Mesenteric fat pad (tissue), 1 donor: ENCODE results near the gene MYO6. TPM values are rescaled to one million over a fixed set of nuclear protein-coding genes. Genes with fewer than 3 reads are reported as not detected.

Source experiments
- DNase-seq: peaks from one replicate; pipeline ENCODE4 v3.0.0-alpha.2; 2020; ENCODE audit warnings: low spot score
- total RNA-seq: library from RNA; stranded (reverse); fragmentation: NEBNext Ultra II Directional; extraction: Animal tissue kit (Norgen Biotek cat#: 25700); gene quantifications from one replicate; pipeline ENCODE4 v1.2.1, GENCODE V29; 2021
- donor health status: DM: yes; HTN: yes; CAD: no.

The MYO6 gene
- total RNA-seq, 1 donor from 2014 or later: 19.9 TPM

DNA sequence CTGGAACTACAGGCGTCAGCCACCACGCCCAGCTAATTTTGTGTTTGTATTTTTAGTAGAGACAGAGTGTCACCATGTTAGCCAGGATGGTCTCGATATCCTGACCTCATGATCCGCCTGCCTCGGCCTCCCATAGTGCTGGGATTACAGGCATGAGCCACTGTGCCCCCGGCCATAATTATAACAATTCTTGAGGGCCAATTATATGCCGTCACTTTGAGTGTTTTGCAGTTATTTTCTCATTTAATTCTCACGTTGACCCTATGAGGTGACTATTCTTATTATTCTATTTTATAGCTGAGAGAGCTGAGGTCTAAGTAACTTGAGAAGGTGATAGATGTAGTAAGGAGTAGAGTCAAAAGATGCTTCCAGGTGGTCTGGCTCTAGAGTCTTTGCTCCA lies 13.0 kb downstream of the MYO6 start:
- no peak for DNase-seq

DNA sequence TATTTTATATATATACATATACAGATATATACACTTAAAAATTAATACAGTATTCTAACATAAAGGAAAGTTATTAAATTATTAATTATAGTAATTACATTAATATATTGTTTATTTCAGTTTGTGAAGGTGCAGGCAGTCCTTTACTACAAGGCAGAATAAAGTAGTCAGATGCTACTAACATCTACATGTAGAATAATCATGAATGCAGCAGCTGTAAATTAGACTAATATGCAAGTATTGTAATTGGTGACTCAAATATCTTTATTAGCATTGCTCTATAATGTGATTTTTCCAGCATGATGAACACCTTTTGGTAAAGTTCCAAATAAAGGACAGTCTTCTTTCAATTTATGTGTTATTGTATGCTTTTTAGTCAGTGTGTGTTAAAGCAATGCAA lies 17.3 kb downstream of the MYO6 start:
- DNase-seq: no peak

DNA sequence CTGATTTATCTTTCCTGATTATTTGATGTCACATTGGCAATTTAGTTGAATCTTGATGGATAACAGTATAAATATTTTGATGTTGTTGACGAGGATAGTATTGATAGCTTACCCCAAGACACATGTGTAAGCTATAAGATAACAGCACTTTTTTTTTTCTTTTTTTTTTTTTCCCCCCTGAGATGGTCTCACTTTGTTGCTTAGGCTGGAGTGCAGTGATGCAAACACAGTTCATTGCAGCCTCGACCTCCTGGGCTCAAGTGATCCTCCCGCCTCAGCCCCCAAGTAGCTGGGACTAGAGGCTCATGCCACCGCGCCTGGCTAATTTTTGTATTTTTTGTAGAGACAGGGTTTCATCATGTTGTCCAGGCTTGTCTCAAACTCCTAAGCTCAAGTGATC lies 21.8 kb downstream of the MYO6 start:
- DNase-seq: no peak

DNA sequence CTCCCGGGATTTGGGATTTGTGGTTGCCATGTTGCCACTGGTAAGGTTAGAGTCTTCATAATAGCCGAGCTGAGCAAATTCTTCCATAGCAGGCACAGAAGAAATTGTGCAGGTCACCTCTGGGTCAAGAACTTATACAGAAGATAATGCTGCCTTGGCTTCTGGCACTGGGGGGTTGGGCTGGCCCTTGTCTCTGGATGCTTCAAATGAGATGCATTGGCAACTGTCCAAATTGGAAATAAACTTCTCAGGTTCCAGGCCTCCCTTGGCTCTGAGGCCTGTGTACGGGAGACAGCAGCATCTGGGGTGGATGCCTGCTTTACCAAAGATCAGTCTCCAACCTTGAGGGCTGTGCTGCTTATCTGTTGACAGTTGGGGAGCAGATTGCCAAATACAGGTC lies 26.2 kb downstream of the MYO6 start:
- DNase-seq: no peak

DNA sequence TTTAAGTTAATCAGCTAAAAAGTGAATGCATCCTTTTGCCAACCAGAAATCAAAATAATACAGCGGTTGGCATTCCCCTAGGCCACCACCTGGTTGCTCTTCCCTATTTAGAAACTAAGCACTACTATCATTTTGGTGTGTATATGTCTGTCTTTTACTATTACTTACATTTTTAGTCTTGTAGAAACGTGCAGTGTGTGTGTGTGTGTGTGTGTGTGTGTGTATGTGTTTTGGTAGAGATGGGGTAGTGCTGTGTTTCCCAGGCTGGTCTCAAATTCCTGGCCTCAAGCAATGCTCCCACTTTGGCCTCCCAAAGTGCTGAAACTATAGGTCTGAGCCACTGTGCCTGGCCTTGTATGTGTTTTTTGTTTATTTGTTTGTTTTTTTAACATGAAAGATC lies 27.4 kb downstream of the MYO6 start:
- no peak for DNase-seq

DNA sequence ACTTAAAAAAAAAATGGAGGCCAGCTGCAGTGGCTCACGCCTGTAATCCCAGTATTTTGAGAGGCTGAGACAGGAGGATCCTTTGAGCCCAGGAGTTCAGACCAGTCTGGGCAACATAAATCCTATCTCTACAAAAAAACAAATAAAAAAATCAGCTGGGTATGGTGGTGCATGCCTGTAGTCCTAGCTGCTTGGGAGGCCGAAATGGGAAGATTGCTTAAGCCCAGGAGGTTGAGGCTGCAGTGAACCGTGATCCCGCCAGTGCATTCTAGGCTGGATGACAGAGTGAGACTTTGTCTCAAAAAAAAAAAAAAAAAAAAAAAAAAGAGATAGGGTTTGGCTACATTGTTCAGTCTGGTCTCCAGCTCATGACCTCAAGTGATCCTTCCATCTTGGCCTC lies 29.7 kb downstream of the MYO6 start:
- DNase-seq: no peak

DNA sequence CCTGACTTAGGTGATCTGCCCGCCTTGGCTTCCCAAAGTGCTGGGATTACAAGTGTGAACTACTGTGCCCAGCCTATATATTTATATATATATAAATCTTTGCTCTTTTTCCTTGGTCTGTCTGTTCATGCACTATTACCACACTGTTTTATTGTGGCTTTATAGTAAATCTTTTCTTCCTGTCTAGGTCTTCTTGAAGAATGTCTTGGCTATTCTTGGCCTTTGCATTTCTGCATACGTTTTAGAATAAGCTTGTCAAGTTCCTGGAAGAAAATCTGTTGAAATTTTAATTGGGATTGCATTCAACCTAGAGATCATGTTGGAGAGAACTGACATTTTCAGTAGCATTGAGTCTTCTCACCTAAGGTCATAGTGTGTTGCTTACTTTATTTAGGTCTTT lies 37.1 kb downstream of the MYO6 start:
- no peak for DNase-seq

DNA sequence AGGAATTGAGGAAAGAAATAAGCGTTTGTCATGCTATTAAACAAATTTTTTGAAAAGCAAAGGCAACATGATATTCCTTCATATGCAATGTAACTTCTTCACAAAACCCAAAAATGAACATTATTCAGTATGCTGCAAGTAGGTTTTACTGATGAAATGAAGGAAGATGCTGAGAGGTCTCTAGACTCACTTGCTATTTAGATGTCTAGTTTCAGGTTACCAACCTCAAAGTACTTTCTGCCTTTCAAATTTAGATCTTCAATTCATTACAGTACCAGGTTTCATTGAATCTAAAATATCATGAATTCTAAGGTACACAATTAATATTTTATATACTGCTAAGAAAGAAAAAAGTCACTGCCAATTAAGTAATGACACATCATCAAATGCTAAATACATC lies 39.9 kb downstream of the MYO6 start:
- no peak for DNase-seq

DNA sequence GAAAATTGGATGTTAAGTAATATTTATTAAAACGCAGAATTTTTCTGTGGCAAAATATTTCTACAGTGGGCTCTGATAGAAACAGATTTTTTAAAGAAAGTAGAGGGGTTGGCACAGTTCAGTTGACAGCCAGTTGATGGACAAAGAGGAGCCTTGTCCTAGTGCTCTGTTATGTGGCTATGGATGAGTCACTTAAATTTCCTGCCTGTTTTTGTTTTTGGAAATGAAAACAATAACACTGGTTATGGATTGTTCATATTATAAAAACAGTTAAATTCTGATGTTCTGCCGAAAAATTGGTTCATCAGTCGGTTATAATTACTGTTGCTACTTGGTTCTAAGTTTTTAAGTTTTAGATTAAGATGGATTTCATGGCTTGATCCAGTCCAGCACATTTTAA lies 42.8 kb downstream of the MYO6 start:
- no peak for DNase-seq

DNA sequence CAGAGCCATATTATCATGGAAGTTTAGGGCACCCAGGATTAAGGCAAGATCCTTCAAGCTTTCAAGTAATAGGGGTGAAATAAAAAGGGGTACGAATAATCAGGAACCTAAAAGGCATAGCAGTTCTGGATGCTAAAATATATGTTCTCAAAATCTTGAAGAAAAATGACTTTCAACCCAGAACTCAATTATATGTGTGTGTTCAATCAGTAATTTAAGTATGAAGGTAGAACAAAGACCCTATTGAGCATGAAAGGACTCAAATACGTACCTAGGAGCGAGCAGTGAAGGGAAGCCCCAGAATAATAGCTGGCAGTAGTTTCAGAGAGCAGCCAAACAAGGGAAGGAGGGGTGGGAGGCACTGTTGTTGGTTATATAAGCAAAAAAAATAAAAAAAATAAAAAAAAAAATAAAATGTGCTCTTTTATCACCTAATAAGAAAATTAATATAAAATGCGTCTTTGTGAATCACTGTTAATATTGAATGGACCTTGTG lies 45.4 kb downstream of the MYO6 start:
- no peak for DNase-seq

DNA sequence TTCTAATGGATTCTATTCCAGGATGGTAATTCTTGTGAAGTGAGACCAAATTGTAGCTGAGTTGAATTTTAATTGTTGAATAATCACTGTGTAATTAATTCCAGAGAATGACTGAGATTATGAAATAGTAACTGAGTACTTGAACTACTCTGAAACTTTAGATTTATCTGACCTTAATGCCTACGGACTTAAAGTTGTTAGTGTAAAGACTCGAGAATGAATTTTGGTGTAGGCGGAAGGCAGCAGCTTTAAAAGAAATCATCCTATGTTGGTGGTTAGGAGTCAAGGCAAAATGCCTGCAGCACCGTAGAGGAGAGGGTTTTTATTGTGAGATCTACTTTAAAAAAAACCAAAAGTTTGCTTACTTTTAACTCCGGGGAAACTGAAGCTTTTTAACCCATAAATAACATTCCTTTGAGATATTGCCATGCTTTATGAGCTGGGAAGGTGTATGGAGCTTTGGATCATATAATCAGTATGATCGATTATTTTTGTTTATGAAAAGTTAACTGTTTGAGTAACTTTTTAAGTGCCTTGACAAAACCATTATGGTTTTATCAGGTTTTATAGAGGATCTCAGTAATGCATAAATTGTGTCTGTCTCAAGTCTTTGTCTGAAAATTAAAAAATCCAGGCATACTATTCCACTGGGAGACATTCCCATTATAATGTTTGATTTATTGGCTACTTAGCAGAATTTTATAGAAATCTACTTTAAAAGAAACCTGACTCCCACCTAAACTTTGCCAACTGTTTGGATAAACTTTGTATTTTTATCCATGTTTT lies 46.1 kb downstream of the MYO6 start:
- DNase-seq: no peak

DNA sequence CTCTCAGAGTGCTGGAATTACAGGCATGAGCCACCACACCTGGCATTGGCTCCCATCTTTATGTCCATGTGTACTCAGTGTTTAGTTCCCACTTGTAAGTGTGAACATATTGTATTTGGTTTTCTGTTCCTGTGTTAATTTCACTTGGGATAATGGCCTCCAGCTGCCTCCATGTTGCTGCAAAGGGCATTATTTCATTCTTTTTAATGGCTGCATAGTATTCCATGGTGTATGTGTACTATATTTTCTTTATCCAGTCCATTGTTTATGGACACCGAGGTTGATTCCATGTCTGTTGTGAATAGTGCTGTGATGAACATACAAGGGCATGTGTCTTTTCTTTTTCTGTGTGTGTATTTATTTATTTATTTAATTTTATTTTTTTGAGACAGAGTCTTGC lies 47.7 kb downstream of the MYO6 start:
- DNase-seq: no peak

DNA sequence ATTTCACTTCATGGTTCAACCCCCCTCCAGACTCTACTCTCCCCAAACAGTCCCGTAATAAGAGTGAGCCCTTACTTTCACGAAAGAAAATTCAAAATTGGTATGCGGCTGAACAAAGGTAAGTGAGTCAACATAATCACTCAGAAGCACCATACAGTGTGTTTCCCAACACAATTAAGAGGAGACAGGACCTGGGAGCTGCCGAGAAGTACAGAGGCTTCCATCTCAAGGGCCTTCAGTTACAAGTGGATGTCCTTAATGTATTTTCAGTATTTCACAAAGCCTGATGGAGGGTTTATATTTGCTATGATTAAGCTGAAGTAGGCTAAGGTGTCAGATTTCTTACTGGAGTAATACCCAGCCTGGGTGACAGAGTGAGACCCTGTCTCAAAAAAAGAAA lies 51.1 kb downstream of the MYO6 start:
- no peak for DNase-seq

DNA sequence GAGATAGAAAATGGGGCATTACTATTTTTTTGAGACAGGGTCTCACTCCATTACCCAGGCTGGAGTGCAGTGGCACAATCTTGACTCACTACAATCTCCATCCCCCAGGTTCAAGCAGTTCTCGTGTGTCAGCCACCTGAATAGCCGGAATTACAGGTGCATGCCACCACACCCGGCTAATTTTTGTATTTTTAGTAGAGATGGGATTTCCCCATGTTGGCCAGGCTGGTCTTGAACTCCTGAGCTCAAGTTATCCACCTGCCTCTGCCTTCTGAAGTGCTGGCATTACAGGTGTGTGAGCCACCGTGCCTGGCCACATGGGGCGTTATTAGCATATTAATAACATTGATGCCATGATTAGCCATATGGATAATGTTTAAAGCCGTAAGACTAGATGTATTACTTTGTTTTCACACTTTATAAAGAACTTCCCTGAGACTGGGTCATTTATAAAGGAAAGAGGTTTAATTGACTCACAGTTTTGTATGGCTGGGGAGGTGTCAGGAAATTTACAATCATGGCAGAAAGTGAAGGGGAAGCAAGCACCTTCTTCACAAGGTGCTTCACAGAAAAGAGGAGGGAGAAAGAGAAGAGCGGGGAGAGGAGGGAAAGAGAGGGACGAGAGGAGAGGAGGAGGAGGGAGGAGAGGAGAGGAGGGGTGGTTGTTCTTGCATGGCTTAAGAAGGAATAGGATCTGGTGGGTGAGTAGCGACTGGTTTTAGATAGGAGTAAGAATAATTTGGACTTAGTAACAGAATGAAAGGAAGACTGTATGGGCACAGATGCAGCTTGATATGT lies 51.9 kb downstream of the MYO6 start:
- DNase-seq: no peak

DNA sequence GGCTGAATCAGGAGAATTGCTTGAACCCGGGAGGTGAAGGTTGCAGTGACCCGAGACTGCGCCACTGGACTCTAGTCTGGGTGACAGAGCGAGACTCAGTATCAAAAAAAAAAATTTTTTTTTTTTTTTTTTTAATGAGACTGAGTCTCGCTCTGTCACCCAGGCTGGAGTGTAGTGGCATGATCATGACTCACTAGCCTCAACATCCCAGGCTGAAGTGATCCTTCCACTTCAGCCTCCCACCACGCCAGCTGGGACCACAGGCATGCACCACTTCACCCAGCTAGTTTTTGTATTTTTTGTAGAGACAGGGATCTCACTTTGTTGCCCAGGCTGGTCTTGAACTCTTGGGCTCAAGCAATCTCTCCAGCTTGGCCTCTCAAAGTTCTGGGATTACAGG lies 53.3 kb downstream of the MYO6 start:
- DNase-seq: no peak

DNA sequence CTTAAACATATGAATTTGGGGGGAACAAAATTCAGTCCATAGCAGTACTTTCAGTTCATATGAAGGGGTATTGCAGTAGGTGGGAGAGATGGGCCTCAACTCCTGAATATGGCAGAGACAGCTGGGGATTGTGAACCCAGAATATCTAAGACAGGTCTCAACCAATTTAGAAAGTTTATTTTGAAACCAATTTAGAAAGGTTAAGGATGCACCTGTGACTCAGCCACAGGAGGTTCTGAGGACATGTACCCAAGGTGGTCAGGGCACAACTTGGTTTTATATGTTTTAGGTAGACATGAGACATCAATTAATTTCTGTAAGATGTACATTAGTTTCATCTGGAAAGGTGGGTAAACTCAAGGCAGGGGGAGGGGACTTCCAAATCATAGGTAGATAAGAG lies 59.5 kb downstream of the MYO6 start:
- DNase-seq: no peak

DNA sequence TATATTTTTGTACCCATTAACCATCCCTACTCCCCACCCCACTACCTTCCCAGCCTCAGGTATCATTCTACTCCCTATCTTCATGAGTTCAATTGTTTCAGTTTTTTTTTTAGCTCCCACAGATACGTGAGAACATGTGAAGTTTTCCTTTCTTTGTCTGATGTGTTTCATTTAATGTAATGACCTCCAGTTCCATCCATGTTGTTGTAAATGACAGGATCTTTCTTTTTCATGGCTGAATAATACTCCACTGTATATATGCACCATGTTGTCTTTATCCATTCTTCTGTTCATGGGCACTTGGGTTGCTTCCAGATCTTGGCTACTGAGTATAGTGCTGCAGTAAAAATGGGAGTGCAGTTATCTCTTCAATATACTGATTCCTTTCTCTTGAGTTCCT lies 63.5 kb downstream of the MYO6 start:
- DNase-seq: no peak

DNA sequence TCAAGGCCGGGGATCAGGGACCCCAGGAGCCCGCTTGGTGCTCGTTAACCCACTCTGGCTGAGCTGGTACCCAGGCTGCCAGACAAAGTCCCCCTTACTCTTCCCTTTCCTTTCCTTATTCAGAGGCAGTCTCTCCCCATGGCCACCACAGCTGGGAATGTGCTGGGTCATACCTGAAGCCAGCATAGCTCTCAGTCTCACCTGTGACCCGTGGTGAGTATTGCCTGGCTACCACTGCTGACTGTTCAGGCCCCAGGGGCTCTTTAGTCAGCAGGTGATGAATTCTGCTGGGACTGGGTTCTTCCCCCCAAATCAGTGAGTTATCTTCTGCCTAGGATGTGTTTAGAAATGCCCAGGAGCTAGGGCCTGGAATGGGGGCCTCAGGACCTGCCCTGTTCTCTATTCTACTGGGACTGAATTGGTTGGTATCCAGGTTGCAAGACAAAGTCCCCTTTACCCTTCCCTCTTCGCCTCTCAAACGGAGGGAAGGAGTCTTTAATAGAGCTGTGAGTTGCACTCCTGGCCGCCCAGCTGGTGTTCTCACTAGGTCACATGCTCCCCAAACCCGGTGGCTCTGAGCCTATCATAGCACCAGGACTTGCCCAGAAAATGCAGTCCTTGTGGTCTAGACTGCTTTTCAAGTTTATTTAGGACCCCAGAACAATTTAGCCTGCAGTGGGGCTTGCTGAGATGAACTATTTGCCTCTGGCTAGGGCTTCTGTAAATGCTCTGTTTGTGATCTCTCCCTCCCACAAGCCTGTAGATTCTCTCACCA lies 64.6 kb downstream of the MYO6 start:
- no peak for DNase-seq

DNA sequence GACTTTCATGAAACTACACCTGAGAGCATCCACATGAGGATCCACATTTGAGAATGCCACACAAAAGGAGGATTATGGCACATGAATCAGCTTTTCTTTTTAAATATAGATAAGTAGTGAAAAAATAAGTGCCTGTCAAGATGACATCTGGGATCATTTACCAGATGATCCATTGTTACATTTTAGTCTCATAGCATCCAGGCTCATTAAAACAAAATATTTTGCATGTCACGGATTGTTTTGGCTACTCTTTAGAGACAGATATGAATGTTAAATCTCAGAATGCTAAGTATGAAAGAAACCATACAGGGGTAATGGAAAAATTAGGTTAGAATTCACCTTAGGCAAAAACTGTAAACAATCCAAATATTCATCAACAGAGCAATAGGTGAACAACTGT lies 66.7 kb downstream of the MYO6 start:
- DNase-seq: no peak

DNA sequence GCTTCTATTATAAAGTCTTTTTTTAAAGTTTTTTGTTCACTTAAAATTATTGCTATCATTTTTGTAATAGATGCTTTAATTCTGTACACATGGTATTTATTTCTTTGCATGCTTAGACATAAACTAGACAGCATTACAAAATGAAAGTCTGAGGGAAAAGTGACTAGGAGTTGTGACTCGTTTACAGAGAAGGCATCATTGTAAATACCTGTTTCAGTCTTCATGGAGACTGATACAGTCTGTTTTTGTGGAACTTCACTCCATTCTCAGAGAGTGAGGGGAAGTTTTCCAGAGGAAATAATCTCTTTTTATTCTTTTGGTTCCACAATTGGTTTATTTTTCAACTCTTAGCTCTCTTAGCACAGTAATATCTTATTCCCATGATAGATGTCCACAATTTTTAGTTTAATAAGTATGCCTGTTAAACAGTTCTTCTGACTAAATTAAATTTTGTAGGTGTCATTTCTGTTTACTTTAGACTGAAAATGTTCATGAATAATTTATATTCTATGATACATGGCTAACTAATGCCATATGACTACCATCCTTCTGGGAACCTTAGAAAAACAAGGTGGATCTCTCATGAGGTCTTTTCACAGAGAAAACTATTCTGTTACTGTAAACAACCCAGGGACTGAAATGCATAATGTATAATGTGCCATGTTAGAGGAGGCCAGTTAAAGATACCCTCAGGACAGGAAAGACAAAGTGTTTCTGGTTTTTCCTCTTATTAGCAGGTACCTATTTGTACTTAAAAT lies 69.2 kb downstream of the MYO6 start:
- DNase-seq: no peak

DNA sequence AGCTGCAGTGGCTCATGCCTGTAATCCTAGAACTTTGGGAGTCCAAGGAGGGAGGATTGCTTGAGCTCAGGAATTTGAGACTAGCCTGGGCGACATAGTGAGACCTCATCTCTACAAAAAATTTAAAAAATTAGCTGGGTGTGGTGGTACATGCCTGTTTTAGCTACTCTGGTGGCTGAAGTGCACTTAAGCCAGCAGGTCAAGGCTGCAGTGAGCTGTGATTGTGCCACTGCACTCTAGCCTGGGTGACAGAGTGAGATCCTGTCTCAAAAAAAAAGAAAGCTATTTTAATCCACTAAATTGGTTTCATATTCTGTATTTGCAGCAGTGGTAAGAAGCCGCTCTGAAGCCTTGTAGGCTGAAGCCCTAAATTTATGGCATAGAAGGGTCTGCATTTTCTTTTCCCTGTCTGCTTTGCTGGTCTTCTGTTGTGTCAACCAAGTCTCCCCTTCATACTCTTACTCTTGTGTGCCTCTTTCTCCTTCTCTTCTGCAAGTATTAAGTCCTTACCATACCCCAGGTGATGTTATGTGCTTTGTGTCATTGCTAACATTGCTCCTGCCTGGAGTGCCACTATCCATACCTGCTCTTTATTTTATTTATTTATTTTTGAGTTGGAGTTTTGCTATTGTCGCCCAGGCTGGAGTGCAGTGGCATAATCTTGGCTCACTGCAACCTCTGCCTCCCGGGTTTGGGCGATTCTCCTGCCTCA lies 70.9 kb downstream of the MYO6 start:
- DNase-seq: no peak
